Stimulated activated CD8-positive, alpha-beta memory T cell treated with anti-CD3 and anti-CD28 coated beads, Interleukin-12 subunit alpha, Interleukin-12 subunit beta, amount 100 ng/mL, for 4 hours (primary cell): ENCODE data around the gene INAFM1.
"Not testable (repeated sequence)": the region's sequence is repeated elsewhere in the genome, so short reads cannot be mapped to it uniquely, and the experiment has no call there.

Experiments
- DNase-seq: peaks from one replicate; pipeline ENCODE4 v3.0.0-alpha.2; 2020; ENCODE audit warnings: low read depth

Gene INAFM1

DNA sequence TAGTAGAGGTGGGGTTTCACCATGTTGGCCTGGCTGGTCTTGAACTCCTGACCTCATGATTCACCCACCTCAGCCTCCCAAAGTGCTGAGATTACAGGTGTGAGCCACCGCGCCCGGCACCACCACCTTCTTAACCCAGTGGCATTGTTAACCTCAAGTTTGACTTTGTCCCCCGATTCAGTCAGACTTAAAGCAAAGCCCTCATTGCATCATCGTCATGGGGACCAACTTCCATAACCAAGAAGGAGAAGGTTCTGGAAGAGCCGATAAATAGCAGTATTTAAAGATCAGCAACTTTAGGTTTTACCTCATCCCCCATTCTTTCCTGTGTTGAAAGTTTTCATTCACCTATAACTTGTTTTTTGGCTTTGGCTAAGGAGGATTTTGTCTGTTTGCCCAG lies 6.7 kb upstream of the INAFM1 start:
- DNase-seq = no peak

DNA sequence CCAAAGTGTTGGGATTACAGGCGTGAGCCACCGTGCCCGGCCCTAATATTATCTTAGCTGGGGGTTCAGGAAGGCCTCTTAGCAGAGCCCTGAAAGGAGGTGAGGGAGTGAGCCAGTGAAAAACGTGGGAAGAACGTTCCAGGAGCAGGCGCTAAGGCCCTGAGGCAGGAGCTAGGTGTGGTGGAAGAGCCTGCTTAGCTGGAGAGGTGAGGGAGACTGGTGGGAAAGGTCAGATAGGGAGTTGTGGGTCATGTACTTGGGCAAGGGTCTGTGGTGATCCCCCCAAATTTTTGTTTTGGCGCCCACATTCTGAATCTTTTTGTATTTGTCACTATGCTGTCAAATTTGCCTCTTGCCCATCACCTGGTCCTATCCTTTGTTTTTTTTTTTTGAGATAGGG lies 5.1 kb upstream of the INAFM1 start:
- no peak for DNase-seq

DNA sequence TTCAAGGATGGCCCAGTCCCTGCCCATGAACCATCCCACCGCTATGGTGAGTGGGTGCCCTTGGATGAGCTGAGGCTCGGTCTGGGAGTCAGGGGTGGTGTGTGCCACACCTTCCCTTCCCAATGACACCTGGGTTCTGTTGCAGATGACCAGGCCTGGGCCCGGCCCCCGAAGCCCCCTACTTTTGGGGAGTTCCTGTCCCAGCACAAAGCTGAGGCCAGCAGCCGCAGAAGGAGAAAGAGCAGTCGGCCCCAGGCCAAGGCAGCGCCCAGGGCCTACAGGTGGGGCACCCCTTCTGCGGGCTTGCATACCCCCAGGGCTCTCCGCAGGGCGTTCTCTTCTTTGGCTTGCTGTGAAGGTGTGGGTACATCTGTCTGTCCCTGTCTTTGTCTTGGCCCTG lies 4.3 kb upstream of the INAFM1 start:
- no peak for DNase-seq

DNA sequence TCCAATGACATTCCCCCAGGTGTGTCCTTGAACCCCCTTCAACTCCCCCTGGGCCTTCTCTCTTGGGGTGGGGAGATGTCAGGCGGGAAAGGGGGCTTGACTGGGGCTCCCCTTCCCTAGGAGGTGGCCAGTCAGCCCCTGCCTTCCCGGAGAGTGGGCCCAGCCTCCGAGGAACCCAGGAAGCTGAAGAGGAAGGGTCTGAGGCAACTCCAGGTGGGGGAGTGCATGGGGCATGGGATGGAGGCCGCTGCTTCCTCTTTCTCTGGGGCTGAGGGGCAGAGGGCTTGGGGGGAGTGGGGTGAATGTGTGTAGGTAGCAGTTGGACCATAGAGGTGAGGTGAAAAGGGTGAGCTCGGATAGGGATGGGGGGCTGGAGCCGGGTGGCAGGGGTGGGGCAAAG lies 2.7 kb upstream of the INAFM1 start:
- DNase-seq = no peak

DNA sequence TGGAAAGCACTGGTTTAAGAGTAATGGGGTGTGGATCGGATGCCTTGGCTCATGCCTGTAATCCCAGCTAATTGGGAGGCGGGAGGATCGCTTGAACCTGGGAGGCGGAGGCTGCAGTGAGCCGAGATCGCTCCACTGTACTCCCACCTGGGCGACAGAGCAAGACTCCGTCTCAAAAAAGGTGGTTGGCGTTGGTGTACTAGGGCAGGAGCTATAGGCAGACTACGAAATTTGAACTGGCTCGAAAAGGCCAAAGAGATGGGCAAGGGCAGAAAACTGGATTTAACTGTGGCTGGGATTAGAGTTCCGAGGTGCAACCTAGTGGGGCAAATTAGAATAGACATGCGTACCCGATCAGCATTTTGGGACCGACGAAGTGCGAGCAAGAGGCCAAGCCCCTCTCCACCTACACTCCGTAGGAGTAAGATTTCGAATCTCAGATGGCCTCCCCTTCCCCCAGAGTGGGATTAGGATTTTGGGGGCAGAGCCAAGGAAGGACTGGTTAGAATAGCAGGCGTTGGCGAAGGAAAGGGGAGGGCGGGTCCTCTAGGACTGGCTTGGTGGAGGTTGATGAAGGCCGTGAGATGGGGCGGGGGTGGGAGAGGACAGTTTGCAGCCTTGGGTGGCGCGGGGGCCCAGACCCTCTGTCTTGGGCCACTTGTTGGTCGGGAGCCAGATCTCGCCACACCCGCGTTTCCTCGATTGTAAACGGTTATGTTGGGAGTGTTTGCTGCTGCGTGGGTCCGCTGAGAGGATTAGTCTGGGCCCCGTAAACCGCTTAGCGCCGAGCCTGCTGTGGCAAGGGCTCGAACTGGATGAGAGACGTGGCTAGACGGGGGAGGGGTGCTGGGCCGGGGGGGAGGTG lies 2.0 kb upstream of the INAFM1 start:
- DNase-seq = no peak

DNA sequence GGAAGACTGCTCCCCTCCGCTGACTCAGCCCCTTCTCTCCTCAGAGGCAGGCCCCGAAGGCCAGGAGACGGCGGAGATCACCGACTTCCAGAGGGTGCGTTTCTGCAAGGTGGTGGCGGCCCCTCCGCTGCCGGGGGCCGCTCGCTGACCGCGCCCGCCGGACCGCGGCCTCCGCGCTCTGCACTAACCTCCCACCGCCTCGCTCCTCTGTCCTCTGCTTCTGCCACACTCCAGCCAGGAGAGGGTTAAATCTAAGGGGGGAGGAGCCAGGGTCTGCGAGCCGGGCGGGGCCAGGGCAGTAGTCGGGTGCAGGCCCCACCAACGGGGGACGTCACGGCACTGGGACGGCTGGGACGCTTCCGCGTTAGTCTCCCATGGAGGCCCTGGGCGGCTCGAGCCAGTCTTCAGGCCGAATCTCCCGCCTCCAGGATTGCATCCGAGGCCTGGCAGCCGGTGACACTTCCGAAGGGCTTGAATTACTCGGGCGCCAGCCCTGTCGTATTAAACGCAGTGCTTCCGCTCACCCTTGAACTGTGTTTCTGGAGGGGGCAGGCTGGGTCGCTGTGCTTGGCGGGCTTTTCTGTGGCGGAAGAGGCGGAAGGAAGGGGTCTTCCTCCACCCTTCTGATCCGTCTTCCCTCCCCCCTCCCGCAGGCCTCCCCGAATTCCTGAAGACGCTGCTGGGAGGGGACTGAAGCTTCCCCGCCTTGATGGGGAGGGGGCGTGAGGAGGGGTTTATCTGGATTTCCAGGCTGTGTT lies 1.2 kb upstream of the INAFM1 start:
- DNase-seq = peak; percentile 81

DNA sequence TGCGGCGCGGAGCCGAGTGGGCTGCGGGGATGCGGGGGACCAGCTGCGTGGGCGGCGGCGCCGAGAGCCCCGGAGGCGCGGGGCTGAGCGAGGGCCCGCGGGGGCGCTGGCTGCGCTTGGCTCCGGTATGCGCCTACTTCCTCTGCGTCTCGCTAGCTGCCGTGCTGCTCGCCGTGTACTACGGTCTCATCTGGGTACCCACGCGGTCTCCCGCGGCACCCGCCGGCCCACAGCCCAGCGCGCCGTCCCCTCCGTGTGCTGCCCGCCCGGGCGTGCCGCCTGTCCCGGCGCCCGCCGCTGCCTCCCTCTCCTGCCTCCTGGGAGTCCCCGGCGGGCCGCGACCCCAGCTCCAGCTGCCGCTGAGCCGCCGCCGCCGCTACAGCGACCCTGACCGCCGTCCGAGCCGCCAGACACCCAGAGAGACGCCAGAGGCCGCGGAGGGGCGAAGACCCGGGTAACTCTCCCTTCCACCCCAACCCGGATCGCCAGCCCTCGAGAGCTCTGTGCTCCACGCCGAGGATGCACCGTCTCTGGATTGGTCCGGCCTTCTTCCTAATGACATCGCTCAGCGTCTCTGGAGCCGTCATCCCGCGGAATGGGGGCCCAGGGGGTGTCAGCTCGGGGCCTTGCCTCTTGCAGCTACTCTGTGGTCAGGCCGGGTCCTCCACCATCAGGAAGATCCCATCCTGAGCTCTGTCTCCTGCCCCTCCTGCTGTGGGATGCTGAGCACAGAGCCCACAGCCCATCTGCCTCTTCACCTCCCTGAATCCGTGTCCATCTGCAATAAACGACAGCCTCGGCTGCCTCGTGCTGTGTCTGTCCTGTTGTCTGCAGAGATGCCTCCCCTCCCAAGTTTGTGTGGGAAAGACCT lies 441 bp downstream of the INAFM1 start:
- no peak for DNase-seq

DNA sequence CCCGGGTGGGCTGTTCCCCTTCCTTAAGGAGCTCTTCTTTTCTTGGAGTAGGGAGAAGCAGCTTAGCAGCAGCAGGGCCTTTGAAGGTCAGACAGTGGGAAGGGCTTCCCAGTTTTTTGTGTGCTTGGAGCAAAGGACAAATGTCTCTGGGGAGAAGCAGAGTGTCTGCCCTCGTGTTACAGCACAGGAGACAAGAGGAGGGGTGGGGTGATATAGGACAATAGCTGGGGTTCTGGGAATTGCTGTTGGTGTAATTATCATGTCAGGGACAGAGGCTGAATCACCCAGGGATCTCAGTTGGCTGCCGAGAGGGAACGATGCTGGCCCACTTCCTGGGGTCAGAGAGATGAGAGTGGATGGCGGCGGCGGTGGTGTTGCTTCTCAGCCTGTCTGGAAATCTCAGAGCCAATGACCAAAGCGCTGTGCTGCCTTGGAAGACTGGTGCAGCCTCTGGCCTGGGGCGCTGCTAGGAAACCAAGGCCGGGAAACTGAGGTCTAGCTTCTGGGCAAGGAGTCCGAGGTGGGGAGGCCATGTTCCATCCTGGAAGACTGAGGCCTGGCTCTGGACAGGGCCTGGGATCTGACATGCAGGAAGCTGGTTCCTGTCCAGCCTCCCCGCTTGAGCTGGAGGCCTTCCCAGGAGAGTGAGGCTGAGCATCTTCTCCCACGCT lies 1.2 kb downstream of the INAFM1 start:
- DNase-seq = no peak

DNA sequence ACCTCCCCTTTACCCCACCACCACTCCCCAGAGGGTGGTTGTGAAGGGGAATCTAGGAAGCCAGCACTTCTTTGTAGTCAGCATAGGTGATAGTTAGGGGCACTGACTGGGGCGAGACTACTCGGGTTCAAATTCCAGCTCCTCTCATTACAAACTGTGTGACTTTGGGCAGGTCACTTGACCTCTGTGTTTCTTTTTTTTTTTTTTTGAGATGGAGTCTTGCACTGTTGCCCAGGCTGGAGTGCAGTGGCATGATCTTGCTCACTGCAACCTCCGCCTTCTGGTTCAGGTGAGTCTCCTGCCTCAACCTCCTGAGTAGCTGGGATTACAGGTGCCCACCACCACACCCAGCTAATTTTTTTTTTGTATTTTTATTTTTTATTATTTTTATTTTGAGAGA lies 1.8 kb downstream of the INAFM1 start:
- DNase-seq = not testable (repeated sequence)

DNA sequence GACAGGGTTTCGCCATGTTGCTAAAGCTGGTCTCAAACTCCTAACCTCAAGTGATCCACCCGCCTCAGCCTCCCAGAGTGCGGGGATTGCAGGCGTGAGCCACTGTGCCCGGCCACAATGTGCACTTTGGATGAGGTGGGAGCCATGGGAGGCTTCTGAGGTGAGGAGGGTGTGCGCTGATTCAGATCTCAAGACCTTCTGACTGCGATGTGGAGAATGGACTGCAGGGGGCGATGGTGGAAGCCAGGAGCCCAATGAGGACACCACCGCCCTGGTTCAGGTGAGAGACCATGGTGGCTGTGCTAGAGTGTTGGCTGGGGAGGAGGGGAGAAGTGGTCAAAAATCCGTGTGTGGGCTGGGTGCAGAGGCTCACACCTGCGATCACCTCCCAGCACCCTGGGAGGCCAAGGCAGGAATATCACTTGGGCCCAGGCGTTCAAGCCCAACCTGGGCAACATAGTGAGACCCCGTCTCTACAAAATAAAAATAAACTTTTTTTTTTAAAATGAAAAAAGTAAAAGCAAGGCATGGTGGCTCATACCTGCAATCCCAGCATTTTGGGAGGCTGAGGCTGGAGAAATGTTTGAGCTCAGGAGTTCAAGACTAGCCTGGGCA lies 5.6 kb downstream of the INAFM1 start:
- no peak for DNase-seq

DNA sequence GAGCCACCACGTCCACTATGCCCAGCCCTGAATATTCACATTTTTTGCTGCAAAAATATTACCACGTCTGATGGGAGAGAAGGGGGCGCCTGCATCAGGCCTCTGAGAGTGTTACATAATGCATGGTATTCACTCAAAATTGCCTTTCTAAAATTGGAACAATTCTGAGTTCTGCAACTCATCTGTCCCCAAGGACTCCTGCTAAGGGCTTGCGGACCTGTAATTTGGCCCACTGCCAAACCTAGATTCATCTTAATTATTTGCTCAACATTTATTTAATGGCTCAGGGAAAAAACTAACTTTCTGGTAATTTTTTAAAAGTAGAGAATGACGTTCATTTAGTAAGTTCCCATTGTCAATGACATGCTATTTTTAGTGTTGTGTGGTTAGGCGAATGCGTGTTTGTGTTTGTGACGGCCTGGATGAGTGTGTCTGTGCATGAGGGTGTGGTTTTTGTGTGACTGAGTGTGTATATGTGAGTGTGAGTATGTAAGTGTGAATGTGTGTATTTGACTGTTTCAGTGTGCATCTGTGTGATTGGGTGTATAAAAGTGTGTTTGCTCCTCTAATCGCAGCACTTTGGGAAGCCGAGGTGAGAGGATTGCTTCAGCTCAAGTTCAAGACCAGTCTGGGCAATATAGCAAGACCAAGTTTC lies 8.8 kb downstream of the INAFM1 start:
- no peak for DNase-seq

DNA sequence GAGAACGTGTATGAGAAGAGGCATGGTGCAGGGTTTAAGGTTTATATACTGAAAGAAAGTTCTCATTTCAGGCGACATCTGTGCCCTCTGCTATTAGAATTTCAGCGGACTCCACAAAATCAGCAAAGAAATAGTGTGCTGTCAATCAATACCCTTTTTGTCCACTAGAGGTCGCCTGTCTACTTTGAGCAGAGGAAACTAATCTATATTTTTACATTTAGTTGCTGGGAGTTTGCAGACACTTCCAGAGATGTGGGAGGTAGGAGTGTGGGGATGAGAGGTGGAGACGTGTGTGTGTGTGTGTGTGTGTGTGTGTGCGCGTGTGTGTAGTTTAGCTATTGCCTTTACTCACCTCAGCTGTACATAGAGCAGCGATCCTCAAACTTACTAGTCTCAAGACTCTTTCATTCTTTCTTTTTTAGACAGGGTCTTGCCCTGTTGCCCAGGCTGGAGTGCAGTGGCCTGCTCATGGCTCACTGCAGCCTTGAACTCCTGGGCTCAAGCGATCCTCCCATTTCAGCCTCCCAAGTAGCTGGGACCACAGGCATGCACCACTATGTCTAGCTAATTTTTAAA lies 9.7 kb downstream of the INAFM1 start:
- no peak for DNase-seq

DNA sequence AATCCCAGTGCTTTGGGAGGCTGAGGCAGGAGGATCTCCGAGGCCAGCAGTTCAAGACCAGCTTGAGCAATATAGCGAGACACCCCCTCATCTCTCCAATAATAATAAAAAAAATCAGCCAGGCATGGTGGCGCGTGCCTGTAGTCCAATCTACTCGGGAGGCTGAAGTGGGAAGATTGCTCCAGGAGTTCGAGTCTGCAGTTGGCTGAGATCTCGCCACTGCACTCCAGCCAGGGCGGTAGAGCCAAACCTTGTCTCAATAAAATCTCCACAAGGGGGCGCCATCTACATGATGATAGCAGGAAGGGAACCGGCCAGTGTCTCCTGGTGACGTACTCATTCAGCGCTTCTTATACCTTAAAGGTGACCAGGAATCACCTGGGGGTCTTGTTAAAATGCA lies 21.4 kb downstream of the INAFM1 start:
- DNase-seq = peak; percentile 31

DNA sequence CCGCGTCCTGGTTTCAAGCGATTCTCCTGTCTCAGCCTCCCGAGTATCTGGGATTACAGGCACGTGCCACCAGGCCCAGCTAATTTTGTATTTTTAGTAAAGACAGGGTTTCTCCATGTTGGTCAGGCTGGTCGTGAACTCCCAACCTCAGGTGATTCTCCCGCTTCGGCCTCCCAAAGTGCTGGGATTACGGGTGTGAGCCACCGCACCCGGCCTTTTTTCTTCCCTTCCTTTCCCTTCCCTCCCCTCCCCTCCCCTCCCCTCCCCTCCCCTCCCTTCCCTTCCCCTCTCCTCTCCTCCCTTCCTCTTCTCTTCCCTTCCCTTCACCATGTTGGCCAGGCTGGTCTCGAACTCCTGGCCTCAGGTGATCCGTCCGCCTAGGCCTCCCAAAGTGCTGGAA lies 26.2 kb downstream of the INAFM1 start:
- DNase-seq = not testable (repeated sequence)

DNA sequence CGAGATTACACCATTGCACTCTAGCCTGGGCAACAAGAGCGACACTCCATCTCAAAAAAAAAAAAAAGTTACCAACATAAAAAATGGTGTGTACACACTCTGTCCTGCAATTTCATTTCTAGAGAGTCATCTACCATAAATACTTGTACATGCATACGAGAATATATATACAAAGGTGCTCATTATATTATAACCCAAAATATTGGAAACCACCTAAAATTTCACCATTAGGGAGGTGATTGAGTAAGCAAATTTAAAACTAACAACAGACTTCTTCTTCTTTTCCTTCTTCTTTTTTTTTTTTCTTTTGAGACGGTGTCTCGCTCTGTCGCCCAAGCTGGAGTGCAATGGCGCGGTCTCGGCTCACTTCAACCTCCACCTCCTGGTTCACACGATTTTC lies 27.6 kb downstream of the INAFM1 start:
- DNase-seq = no peak

DNA sequence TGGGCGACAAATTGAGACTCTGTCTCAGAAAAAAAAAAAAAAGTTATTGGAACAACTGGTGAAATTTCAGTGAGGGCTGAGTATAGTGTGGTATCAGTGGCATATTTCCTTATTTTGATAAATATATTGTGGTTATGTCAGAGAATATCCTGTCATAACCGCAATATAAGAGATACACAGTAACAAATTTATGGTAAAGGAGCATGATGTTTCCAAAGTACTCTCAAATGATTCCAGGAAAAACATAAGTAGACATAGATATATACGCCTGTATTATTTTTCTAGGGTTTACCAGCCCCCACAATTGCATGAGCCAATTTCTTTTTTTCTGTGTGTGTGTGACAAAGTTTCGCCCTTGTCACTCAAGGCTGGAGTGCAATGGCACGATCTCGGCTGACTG lies 29.3 kb downstream of the INAFM1 start:
- no peak for DNase-seq

DNA sequence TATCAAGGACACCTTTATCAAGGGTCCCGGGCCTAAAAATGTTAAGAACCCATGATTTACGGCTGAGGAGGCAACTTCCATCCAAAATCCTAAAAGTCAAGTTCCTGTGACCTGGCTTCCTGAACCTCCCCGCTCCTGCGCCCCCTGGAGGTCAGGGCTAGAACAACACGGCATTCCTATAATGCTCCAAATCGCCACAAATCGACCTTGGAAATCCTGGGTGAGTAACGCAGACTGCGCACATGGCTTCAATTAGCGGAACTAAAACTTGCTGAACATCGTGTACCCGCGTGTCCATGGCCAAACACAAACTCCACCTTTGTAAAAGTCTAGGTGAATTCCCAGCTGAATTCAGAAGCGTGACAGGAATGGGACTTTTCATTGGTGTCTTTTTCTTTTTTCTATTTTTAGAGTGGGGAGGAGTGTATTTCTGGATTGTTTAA lies 30.6 kb downstream of the INAFM1 start:
- DNase-seq = peak; percentile 24

DNA sequence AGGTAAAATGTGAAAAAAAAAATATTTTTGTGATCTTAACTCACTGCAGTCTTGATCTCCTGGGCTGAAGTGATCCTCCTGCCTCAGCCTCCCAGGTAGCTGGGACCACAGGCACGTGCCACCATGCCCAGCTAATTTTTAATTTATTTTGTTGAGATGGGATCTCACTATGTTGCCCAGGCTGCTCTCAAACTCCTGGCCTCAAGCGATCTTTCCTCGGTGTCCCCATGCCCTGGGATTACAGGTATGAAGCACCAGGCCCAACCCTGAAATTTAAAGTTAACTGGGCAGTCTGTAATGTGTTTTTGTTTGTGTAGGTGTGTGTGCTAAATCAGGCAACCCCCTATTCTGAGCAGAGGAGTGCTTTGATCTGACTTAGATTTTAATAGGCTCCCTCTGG lies 31.6 kb downstream of the INAFM1 start:
- DNase-seq = no peak

DNA sequence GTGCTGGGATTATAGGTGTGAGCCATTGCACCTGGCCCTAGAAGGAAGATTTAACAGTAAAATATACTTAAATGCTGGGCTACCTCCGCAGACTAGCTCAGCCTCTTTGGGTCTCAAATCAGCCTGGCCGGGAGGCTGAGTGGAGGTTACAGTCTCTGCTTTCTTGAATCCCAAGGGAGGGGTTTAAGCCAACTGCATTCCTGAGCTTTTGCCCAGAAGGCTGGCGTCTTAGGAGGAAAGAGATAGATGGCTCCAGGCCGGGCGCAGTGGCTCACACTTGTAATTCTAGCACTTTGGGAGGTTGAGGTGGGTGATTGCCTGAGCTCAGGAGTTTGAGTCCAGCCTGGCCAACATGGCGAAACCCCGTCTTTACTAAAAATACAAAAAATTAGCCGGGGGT lies 34.4 kb downstream of the INAFM1 start:
- DNase-seq = no peak

DNA sequence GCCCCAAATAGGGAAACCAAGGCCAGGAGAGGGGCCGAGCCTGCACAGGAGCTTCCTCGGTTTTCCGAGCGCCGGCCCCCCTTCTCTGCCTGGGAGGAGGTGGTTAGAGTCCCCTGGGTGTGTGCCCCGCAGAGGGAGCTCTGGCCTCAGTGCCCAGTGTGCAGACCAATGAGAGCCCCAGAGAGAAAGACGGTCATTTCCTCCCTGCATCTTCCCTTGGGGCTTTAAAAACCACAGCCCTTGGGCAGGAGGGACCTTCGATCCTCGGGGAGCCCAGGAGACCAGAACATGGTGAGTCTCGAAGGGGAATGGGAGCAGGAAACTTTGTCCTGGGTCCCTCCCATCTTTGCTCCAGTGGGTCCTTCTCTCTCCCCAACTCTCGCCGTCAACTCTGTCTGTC lies 34.9 kb downstream of the INAFM1 start, which contains the start of gene C5AR1:
C5AR1 (plus strand) TSS at position 254 of the 400 bp plus-strand sequence; CDS start at position 289, 35 bp downstream.
- no peak for DNase-seq
